Measurements from ENCODE around the gene PIP5K1A.

The PIP5K1A gene

GRCh38 chr1:151290709-151291303, 92.5 kb downstream of the PIP5K1A start:
- no peak for DNase-seq

GRCh38 chr1:151292207-151293030, 94.1 kb downstream of the PIP5K1A start:
- DNase-seq, result no peak

GRCh38 chr1:151293093-151293492, 94.7 kb downstream of the PIP5K1A start:
- no peak for DNase-seq

GRCh38 chr1:151294742-151295462, 96.5 kb downstream of the PIP5K1A start:
- DNase-seq, result no peak

All from activated CD4-positive, alpha-beta T cell treated with anti-CD3 and anti-CD28 coated beads for 1 hour (primary cell).